AG04450 (cell line): ENCODE measurements around the gene HOXB6. TPM values are rescaled to one million over a fixed set of nuclear protein-coding genes. Genes with fewer than 3 reads are reported as not detected.
A peak's percentile ranks its signal among the peaks of the same experiment; 100 is the strongest.

ENCODE experiments used
- CTCF ChIA-PET: fragments of 300-600, 350-600 bp; formaldehyde crosslinking; extraction: SDS; loops from one replicate; lab custom pipeline; 2022; ENCODE audit warnings: antibody characterized with exemption, inconsistent platforms; lab: Charles Lee
- POLR2A ChIA-PET: fragments of 350-600 bp; formaldehyde crosslinking; extraction: SDS; loops from one replicate; lab custom pipeline; 2021; ENCODE audit warnings: antibody characterized with exemption, inconsistent platforms; lab: Yijun Ruan, JAX
- DNase-seq: peaks from one replicate; pipeline ENCODE4 v3.0.0-alpha.2; 2011; ENCODE audit warnings: low read depth, low spot score
- H3K27ac ChIP-seq: one replicate; pipeline ENCODE4 v1.5.1; 2012; ENCODE audit warnings: low read depth, low read length, control low read depth
- H3K27me3 ChIP-seq: one replicate; pipeline ENCODE4 v1.6.0; 2012; ENCODE audit warnings: low read length; ENCODE audit not compliant: control insufficient read depth, insufficient read depth
- H3K4me3 ChIP-seq: 2 replicates; pipeline ENCODE4 v1.5.1; 2011; ENCODE audit warnings: mild to moderate bottlenecking, low read depth, low read length, control low read depth
- H3K9me3 ChIP-seq: 2 replicates; pipeline ENCODE4 v1.5.1; 2012; ENCODE audit warnings: low read length; ENCODE audit not compliant: control insufficient read depth, insufficient read depth
- CTCF ChIP-seq: IDR thresholded peaks from 2 replicates; pipeline ENCODE4 v1.5.1; 2011; ENCODE audit warnings: low read depth, low read length, control low read depth, inconsistent platforms
- polyA plus RNA-seq: library from polyadenylated mRNA; depleted of rRNA; stranded (reverse); fragments of >200 nt; gene quantifications from 2 replicates; pipeline ENCODE4 v1.2.3, GENCODE V29; 2011

HOXB6 gene
- polyA plus RNA-seq, 1 experiment, result 15.4 TPM

- Histone ChIP-seq H3K27ac (no peak overlapping the region), H3K27me3 (peaks cover 95% of the 10 kb centered on the region), H3K4me3 (no peak overlapping the region), H3K9me3 (peaks cover 6% of the 10 kb centered on the region; the same call in 1 of the 2 replicates)
- no peak for DNase-seq
- no peak for TF ChIP-seq CTCF
- ChIA-PET CTCF (interaction anchor here (0.7 to 2.9 kb wide), 7 partner anchors 14 to 315 kb away, joined by 3 to 10 read pairs (median 4); no protein-coding TSS in a partner anchor), POLR2A (no interaction called here)
These were observed 18.1 kb upstream of the HOXB6 start for GRCh38 chr17:48622857-48623256.

GRCh38 chr17:48621410-48622392 is 16.9 kb upstream of the HOXB6 start:
- TF ChIP-seq CTCF, result no peak
- no peak for DNase-seq
- ChIA-PET POLR2A (no interaction called here), CTCF (interaction anchor here (0.6 to 2.9 kb wide), 5 partner anchors 57 to 491 kb away, joined by 3 to 10 read pairs (median 4); no protein-coding TSS in a partner anchor)
- peaks cover 95% of the 10 kb centered on the region for H3K27me3 ChIP-seq
- H3K4me3 ChIP-seq, result no peak overlapping the region
- H3K27ac ChIP-seq, result no peak overlapping the region
- peaks cover 6% of the 10 kb centered on the region; the same call in 1 of the 2 replicates for H3K9me3 ChIP-seq

- H3K4me3 ChIP-seq, result no peak overlapping the region
- no peak for DNase-seq
- no peak for TF ChIP-seq CTCF
- CTCF ChIA-PET, result interaction anchor here (0.6 to 3.9 kb wide), 6 partner anchors 279 to 490 kb away, joined by 3 to 42 read pairs (median 4); no protein-coding TSS in a partner anchor
- POLR2A ChIA-PET, result no interaction called here
- peaks cover 96% of the 10 kb centered on the region for H3K27me3 ChIP-seq
- H3K27ac ChIP-seq, result peak overlapping the region; percentile 11
- H3K9me3 ChIP-seq, result peaks cover 6% of the 10 kb centered on the region; the same call in 1 of the 2 replicates
These were observed 15.8 kb upstream of the HOXB6 start for GRCh38 chr17:48620461-48621139.

GRCh38 chr17:48619826-48620449 is 15.2 kb upstream of the HOXB6 start:
- TF ChIP-seq CTCF, result no peak
- POLR2A ChIA-PET, result no interaction called here
- Histone ChIP-seq H3K9me3 (peaks cover 6% of the 10 kb centered on the region; the same call in 1 of the 2 replicates), H3K27me3 (peaks cover 97% of the 10 kb centered on the region), H3K4me3 (no peak overlapping the region), H3K27ac (no peak overlapping the region)
- CTCF ChIA-PET, result interaction anchor here (0.9 to 3.9 kb wide), 5 partner anchors 104 to 312 kb away, joined by 3 to 42 read pairs (median 10); no protein-coding TSS in a partner anchor
- DNase-seq, result no peak
